ENCODE results near the gene HNRNPD.
"Not testable (repeated sequence)": the region's sequence is repeated elsewhere in the genome, so short reads cannot be mapped to it uniquely, and the experiment has no call there.

Gene HNRNPD

DNA sequence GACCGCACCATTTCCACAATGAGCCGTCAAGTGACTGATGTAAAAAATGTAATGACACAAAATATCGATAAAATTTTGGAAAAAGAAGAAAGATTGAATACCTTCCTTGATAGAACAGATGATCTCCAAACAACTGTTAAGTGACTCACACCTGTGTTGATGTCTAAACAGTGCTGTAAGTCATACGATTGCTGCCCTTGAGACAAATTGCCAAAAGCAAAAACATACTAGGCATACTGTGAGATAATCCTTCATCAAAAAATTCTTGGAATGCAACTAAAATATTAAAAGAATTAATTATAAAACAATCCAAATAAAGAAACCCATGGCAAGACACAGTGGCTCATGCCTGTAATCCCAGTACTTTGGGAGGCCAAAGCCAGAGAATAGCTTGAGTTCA is 53.4 kb downstream of the HNRNPD start:
- DNase-seq (ENCODE audit: insufficient read length, low spot score) (no peak), FAIRE-seq (no peak)
- no peak for TF ChIP-seq SPI1 (IDR thresholded peaks at IDR 0.05; ENCODE audit: low read depth, low read length)
- no peak for TF ChIP-seq PAX5 (IDR thresholded peaks at IDR 0.05; ENCODE audit: insufficient read depth, low read length, severe bottlenecking)
- no peak for TF ChIP-seq POLR2AphosphoS5 (IDR thresholded peaks at IDR 0.05; ENCODE audit: low read depth, low read length)
- no peak for TF ChIP-seq POLR2A (IDR thresholded peaks at IDR 0.05; ENCODE audit: low read depth, low read length)
- no peak for TF ChIP-seq TAF1 (IDR thresholded peaks at IDR 0.05; ENCODE audit: low read depth, low read length)
- TF ChIP-seq POU2F2 (IDR thresholded peaks at IDR 0.05; ENCODE audit: low read depth, low read length), result no peak

GRCh38 chr4:82303063-82303462 is 70.7 kb downstream of the HNRNPD start:
- not testable (repeated sequence) for FAIRE-seq; DNase-seq (ENCODE audit: insufficient read length, low spot score)
